HepG2 (cell line): ENCODE results near the gene SNX27. TPM values are rescaled to one million over a fixed set of nuclear protein-coding genes. Genes with fewer than 3 reads are reported as not detected.

Experiments
- ATAC-seq: fragments of 200-7000 bp; cut with Tn5 transposase; 3 replicates; pipeline ENCODE4 v1.9.1; 2020; ENCODE audit warnings: mild to moderate bottlenecking, moderate library complexity
- BruUV-seq: library from RNA; stranded (reverse); fragments of 400-500 nt; replicated peaks from 2 replicates; lab custom pipeline; 2021; lab: Mats Ljungman, UMichigan
- CTCF ChIA-PET: fragments of 300-600 bp; formaldehyde crosslinking; extraction: SDS; loops from one replicate; lab custom pipeline; 2021; ENCODE audit warnings: low total read pairs, inconsistent platforms, low intra/inter-chr PET ratio; lab: Yijun Ruan, JAX
- POLR2A ChIA-PET: fragments of 350-600 bp; sonication (Branson Sonifier 250); formaldehyde crosslinking; loops from one replicate; lab custom pipeline; 2020; ENCODE audit warnings: antibody characterized with exemption, inconsistent platforms; lab: Yijun Ruan, JAX
- DNase-seq: peaks from one replicate; pipeline ENCODE4 v3.0.0-alpha.2; 2015; ENCODE audit warnings: low spot score
- FAIRE-seq: peaks from 3 replicates; lab custom pipeline; 2011; peaks lifted over from hg19 to GRCh38; lab: Jason Lieb, UNC
- H2AFZ ChIP-seq: one replicate; pipeline ENCODE4 v1.6.1; 2011; ENCODE audit warnings: low read length, inconsistent platforms
- H3K27ac ChIP-seq: fragments of 300-600 bp; 3 replicates; pipeline ENCODE4 v1.8.0; 2011; ENCODE audit warnings: mixed run types, mild to moderate bottlenecking, mixed read lengths, low read length, inconsistent platforms; ENCODE audit not compliant: insufficient read depth; ENCODE audit errors: extremely low read length
- H3K27me3 ChIP-seq, 2 experiments: fragments of 200-600 bp in 1 of 2; 2 replicates in 1 of 2; 3 replicates in 1 of 2; pipeline versions ENCODE4 v1.6.0 to v1.8.0; 2011; ENCODE audit warnings: low read length in 2 of 2, mild to moderate bottlenecking in 2 of 2, moderate library complexity in 2 of 2, inconsistent platforms in 1 of 2; ENCODE audit not compliant: insufficient read depth in 2 of 2, control insufficient read depth in 1 of 2
- H3K36me3 ChIP-seq, 2 experiments: fragments of 200-600 bp in 1 of 2; replicated peaks in 1 of 2; 2 replicates in 1 of 2; 3 replicates in 1 of 2; pipeline versions ENCODE4 v1.5.1 to v1.8.0; 2011; ENCODE audit warnings: low read length in 2 of 2, inconsistent platforms in 1 of 2; ENCODE audit not compliant: insufficient read depth in 2 of 2, control insufficient read depth in 1 of 2
- H3K4me1 ChIP-seq: 2 replicates; pipeline ENCODE4 v1.5.1; 2012; ENCODE audit warnings: low read length, inconsistent platforms; ENCODE audit not compliant: insufficient read depth
- H3K4me2 ChIP-seq: 2 replicates; pipeline ENCODE4 v1.6.0; 2011; ENCODE audit warnings: low read depth, low read length, inconsistent platforms
- H3K4me3 ChIP-seq, 3 experiments: fragments of 200-600 bp in 1 of 3; sonication (generic), shearing (Covaris generic) in 1 of 3; replicated peaks in 1 of 3; 2 replicates each; pipeline ENCODE4 v1.5.1; 2011 to 2016; ENCODE audit warnings: low read length in 3 of 3, inconsistent platforms in 2 of 3, low read depth in 2 of 3, mild to moderate bottlenecking in 2 of 3, control low read depth in 1 of 3, mixed read lengths in 1 of 3; ENCODE audit not compliant: insufficient read depth in 1 of 3
- H3K79me2 ChIP-seq: one replicate; pipeline ENCODE4 v1.6.1; 2011; ENCODE audit warnings: low read length, inconsistent platforms; ENCODE audit not compliant: insufficient read depth
- H3K9ac ChIP-seq: 2 replicates; pipeline ENCODE4 v1.6.0; 2011; ENCODE audit warnings: mild to moderate bottlenecking, low read depth, low read length, inconsistent platforms; ENCODE audit not compliant: insufficient read depth
- H3K9me3 ChIP-seq: 2 replicates; pipeline ENCODE4 v1.5.1; 2012; ENCODE audit warnings: mild to moderate bottlenecking, low read length
- H4K20me1 ChIP-seq: 2 replicates; pipeline ENCODE4 v1.6.0; 2011; ENCODE audit warnings: inconsistent platforms, mild to moderate bottlenecking, low read length, moderate library complexity; ENCODE audit not compliant: insufficient read depth
- ARNT2 ChIP-seq: sonication (generic); formaldehyde crosslinking; IDR thresholded peaks from 2 replicates; pipeline ENCODE4 v1.8.0; 2022; ENCODE audit warnings: mild to moderate bottlenecking, low read depth, missing genetic modification reagents, moderate library complexity
- PHB2 ChIP-seq: fragments of 450-650 bp; IDR thresholded peaks from 2 replicates; pipeline ENCODE4 v1.6.1; 2018; ENCODE audit not compliant: partially characterized antibody
- PPARG ChIP-seq: conservative IDR thresholded peaks from 2 replicates; pipeline ENCODE4 v1.6.1; 2016; ENCODE audit warnings: missing biosample characterization, missing genetic modification reagents
- RFX5 ChIP-seq: IDR thresholded peaks from 2 replicates; pipeline ENCODE4 v1.6.1; 2011; ENCODE audit warnings: low read depth, low read length, improper control_type of control experiment
- RORA ChIP-seq: sonication (generic); formaldehyde crosslinking; IDR thresholded peaks from 2 replicates; pipeline ENCODE4 v1.5.0; 2020; ENCODE audit warnings: mild to moderate bottlenecking, missing genetic modification reagents, moderate library complexity
- SAP130 ChIP-seq: IDR thresholded peaks from 2 replicates; pipeline ENCODE4 v1.6.1; 2016; ENCODE audit warnings: low read depth
- ZNF296 ChIP-seq: sonication (generic); formaldehyde crosslinking; conservative IDR thresholded peaks from 2 replicates; pipeline ENCODE4 v1.5.0; 2020; ENCODE audit warnings: mild to moderate bottlenecking, missing genetic modification reagents
- ZNF512B ChIP-seq: sonication (generic); formaldehyde crosslinking; IDR thresholded peaks from 2 replicates; pipeline ENCODE4 v1.5.1; 2020; ENCODE audit warnings: missing genetic modification reagents, mild to moderate bottlenecking, borderline replicate concordance
- ZNF530 ChIP-seq: sonication (generic); formaldehyde crosslinking; IDR thresholded peaks from 2 replicates; pipeline ENCODE4 v1.5.0; 2020; ENCODE audit warnings: low read depth, mild to moderate bottlenecking, missing genetic modification reagents
- WGBS: methylation state at CpG from one replicate; pipeline ENCODE4 v1.1.6; 2017; ENCODE audit warnings: low lambda C conversion rate; 5-methylcytosine and 5-hydroxymethylcytosine counted together
- in situ Hi-C: cut with HindIII; loops from 2 replicates; pipeline ENCODE4 v1.10.0; 2017; ENCODE audit warnings: low pct_unique_long_range_greater_than_20kb; ENCODE audit not compliant: extremely low pct_ligation_motif_present
- intact Hi-C: fragments of 100-400 bp; cut with micrococcal nuclease; formaldehyde crosslinking; loops from one replicate; pipeline ENCODE4 v1.10.0; 2022; ENCODE audit not compliant: unreplicated experiment
- polyA plus RNA-seq, 8 experiments: library from polyadenylated mRNA; depleted of rRNA in 3 of 8; stranded (reverse) in 7 of 8; unstranded in 1 of 8; fragments of >200 nt; fragmentation: Illumina TruSeq in 4 of 8; extraction: Trizol in 4 of 8; gene quantifications; 2 replicates each; pipeline versions ENCODE4 v1.2.1 to v1.2.3, GENCODE V29; 2011 to 2016; ENCODE audit warnings: low read depth in 4 of 8, missing spikeins in 1 of 8, mixed read lengths in 1 of 8; ENCODE audit not compliant: insufficient read depth in 1 of 8
- total RNA-seq, 5 experiments: library from RNA; depleted of rRNA; stranded (reverse); fragments of >200 nt; fragmentation: Illumina TruSeq; extraction: Trizol; gene quantifications; 2 replicates each; pipeline ENCODE4 v1.2.3, GENCODE V29; 2016; ENCODE audit warnings: low read depth in 1 of 5
- TF ChIP-seq, protein P1 (sequence below): IDR thresholded peaks from 2 replicates; pipeline ENCODE4 v1.6.1; 2016; ENCODE audit warnings: low read depth
- TF ChIP-seq, protein P2 (sequence below): sonication (generic); formaldehyde crosslinking; IDR thresholded peaks from 2 replicates; pipeline ENCODE4 v1.8.1; 2022; ENCODE audit warnings: mild to moderate bottlenecking, missing genetic modification reagents
- TF ChIP-seq, protein P3 (sequence below): sonication (generic); formaldehyde crosslinking; IDR thresholded peaks from 2 replicates; pipeline ENCODE4 v1.5.0; 2020; ENCODE audit warnings: mild to moderate bottlenecking, missing genetic modification reagents, borderline replicate concordance
- TF ChIP-seq, protein P4 (sequence below): sonication (generic); formaldehyde crosslinking; IDR thresholded peaks from 2 replicates; pipeline ENCODE4 v1.8.1; 2023; ENCODE audit warnings: mild to moderate bottlenecking, missing genetic modification reagents

Gene SNX27
- total and polyA plus RNA-seq, 2 of the 13 experiments (the other 11 are each of a cell fraction or from before 2014, with no cell fraction given) = 14.4 to 17.8 TPM

DNA sequence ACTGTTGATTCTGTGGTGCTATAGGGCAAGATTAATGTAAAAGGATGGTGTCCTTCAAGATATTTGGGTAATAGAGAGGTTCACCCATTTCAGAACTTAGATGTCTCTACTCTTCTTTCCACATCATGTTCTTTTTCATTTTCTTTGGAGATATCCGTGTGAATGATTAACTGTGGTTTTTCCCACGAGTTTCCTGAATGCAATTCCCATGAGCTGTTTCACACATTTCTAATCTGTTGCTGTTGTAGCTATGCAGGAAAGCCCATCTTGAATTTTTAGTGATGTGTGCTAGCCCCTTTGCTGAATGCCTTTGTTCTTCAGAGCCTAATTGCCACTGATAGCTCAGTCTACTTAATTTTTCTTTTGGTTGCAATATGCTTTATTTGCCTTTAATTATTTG, 27.6 kb downstream of the SNX27 start:
- Histone ChIP-seq H3K9ac (no peak overlapping the region), H3K79me2 (peaks cover 4% of the 10 kb centered on the region), H3K27ac (no peak overlapping the region), H3K4me1 (peaks cover 32% of the 10 kb centered on the region), H3K4me3 (no peak overlapping the region), H3K4me2 (no peak overlapping the region), H3K27me3 (no peaks in the 10 kb centered on the region), H4K20me1 (no peaks in the 10 kb centered on the region), H2AFZ (no peak overlapping the region), H3K9me3 (no peaks in the 10 kb centered on the region), H3K36me3 (peaks cover 0 to 8% of the 10 kb centered on the region in 2 experiments; a peak in 2 of 5 replicates)
- intact Hi-C loops = no loop called here
- CTCF ChIA-PET = no interaction called here
- BruUV-seq = no TSS peak
- FAIRE-seq (no peak), ATAC-seq (no peak), DNase-seq (no peak)
- in situ Hi-C loops = no loop called here
- 23% methylated on average over 2 of the region's 2 CpGs for WGBS
- POLR2A ChIA-PET = interaction anchor here (1.0 kb wide), 1 partner anchor 19 kb away, joined by 4 read pairs; no protein-coding TSS in a partner anchor
- TF ChIP-seq PHB2 = no peak
- no peak for TF ChIP-seq ARNT2 (CRISPR knock-in tag)
- TF ChIP-seq RORA = no peak
- TF ChIP-seq ZNF512B (CRISPR knock-in tag) = no peak
- TF ChIP-seq SAP130 (CRISPR knock-in tag) = no peak
- TF ChIP-seq, protein P1, sequence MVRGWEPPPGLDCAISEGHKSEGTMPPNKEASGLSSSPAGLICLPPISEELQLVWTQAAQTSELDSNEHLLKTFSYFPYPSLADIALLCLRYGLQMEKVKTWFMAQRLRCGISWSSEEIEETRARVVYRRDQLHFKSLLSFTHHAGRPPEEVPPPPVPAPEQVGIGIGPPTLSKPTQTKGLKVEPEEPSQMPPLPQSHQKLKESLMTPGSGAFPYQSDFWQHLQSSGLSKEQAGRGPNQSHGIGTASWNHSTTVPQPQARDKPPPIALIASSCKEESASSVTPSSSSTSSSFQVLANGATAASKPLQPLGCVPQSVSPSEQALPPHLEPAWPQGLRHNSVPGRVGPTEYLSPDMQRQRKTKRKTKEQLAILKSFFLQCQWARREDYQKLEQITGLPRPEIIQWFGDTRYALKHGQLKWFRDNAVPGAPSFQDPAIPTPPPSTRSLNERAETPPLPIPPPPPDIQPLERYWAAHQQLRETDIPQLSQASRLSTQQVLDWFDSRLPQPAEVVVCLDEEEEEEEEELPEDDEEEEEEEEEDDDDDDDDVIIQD (CRISPR knock-in tag) = no peak
- TF ChIP-seq ZNF530 = no peak
- TF ChIP-seq ZNF296 (CRISPR knock-in tag) = no peak
- TF ChIP-seq, protein P2, sequence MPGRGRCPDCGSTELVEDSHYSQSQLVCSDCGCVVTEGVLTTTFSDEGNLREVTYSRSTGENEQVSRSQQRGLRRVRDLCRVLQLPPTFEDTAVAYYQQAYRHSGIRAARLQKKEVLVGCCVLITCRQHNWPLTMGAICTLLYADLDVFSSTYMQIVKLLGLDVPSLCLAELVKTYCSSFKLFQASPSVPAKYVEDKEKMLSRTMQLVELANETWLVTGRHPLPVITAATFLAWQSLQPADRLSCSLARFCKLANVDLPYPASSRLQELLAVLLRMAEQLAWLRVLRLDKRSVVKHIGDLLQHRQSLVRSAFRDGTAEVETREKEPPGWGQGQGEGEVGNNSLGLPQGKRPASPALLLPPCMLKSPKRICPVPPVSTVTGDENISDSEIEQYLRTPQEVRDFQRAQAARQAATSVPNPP (CRISPR knock-in tag) = no peak
- TF ChIP-seq RFX5 = no peak
- TF ChIP-seq, protein P3, sequence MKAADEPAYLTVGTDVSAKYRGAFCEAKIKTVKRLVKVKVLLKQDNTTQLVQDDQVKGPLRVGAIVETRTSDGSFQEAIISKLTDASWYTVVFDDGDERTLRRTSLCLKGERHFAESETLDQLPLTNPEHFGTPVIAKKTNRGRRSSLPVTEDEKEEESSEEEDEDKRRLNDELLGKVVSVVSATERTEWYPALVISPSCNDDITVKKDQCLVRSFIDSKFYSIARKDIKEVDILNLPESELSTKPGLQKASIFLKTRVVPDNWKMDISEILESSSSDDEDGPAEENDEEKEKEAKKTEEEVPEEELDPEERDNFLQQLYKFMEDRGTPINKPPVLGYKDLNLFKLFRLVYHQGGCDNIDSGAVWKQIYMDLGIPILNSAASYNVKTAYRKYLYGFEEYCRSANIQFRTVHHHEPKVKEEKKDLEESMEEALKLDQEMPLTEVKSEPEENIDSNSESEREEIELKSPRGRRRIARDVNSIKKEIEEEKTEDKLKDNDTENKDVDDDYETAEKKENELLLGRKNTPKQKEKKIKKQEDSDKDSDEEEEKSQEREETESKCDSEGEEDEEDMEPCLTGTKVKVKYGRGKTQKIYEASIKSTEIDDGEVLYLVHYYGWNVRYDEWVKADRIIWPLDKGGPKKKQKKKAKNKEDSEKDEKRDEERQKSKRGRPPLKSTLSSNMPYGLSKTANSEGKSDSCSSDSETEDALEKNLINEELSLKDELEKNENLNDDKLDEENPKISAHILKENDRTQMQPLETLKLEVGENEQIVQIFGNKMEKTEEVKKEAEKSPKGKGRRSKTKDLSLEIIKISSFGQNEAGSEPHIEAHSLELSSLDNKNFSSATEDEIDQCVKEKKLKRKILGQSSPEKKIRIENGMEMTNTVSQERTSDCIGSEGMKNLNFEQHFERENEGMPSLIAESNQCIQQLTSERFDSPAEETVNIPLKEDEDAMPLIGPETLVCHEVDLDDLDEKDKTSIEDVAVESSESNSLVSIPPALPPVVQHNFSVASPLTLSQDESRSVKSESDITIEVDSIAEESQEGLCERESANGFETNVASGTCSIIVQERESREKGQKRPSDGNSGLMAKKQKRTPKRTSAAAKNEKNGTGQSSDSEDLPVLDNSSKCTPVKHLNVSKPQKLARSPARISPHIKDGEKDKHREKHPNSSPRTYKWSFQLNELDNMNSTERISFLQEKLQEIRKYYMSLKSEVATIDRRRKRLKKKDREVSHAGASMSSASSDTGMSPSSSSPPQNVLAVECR (CRISPR knock-in tag) = no peak
- TF ChIP-seq, protein P4, sequence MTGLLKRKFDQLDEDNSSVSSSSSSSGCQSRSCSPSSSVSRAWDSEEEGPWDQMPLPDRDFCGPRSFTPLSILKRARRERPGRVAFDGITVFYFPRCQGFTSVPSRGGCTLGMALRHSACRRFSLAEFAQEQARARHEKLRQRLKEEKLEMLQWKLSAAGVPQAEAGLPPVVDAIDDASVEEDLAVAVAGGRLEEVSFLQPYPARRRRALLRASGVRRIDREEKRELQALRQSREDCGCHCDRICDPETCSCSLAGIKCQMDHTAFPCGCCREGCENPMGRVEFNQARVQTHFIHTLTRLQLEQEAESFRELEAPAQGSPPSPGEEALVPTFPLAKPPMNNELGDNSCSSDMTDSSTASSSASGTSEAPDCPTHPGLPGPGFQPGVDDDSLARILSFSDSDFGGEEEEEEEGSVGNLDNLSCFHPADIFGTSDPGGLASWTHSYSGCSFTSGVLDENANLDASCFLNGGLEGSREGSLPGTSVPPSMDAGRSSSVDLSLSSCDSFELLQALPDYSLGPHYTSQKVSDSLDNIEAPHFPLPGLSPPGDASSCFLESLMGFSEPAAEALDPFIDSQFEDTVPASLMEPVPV (CRISPR knock-in tag) = no peak
- no peak for TF ChIP-seq PPARG (CRISPR knock-in tag)
